ENCODE data around the gene SPRED1. TPM values are rescaled to one million over a fixed set of nuclear protein-coding genes. Genes with fewer than 3 reads are reported as not detected.
A peak's percentile ranks its signal among the peaks of the same experiment; 100 is the strongest.
"Not testable (repeated sequence)": the region's sequence is repeated elsewhere in the genome, so short reads cannot be mapped to it uniquely, and the experiment has no call there.

The SPRED1 gene
- total RNA-seq, 1 experiment from 2014 or later, result 12.0 TPM

- Histone ChIP-seq H3K36me3 (no peaks in the 10 kb centered on the region), H3K9me3 (no peaks in the 10 kb centered on the region), H3K4me3 (no peak overlapping the region), H3K27me3 (no peaks in the 10 kb centered on the region)
- DNase-seq, result peak; percentile 15
Measured at GRCh38 chr15:38226608-38227266, 25.9 kb upstream of the SPRED1 start.

- Histone ChIP-seq H3K9me3 (no peaks in the 10 kb centered on the region), H3K4me3 (no peak overlapping the region), H3K27me3 (no peaks in the 10 kb centered on the region), H3K36me3 (no peaks in the 10 kb centered on the region)
- no peak for DNase-seq
Measured at GRCh38 chr15:38227941-38228340, 24.7 kb upstream of the SPRED1 start.

- H3K27me3 ChIP-seq, result no peaks in the 10 kb centered on the region
- no peaks in the 10 kb centered on the region for H3K36me3 ChIP-seq
- no peak for DNase-seq
- no peaks in the 10 kb centered on the region for H3K9me3 ChIP-seq
- no peak overlapping the region for H3K4me3 ChIP-seq
Measured at GRCh38 chr15:38228618-38229017, 24.0 kb upstream of the SPRED1 start.

- H3K9me3 ChIP-seq, result no peaks in the 10 kb centered on the region
- no peak for DNase-seq
- H3K36me3 ChIP-seq, result no peaks in the 10 kb centered on the region
Measured at GRCh38 chr15:38229705-38230310, 22.8 kb upstream of the SPRED1 start.

GRCh38 chr15:38231436-38231835, 21.2 kb upstream of the SPRED1 start:
- H3K9me3 ChIP-seq, result no peaks in the 10 kb centered on the region
- H3K36me3 ChIP-seq, result no peaks in the 10 kb centered on the region
- no peak overlapping the region for H3K4me3 ChIP-seq
- no peaks in the 10 kb centered on the region for H3K27me3 ChIP-seq
- DNase-seq, result no peak

More at GRCh38 chr15:38229705-38230310, 22.8 kb upstream of the SPRED1 start:
- Histone ChIP-seq H3K4me3 (no peak overlapping the region), H3K27me3 (no peaks in the 10 kb centered on the region)

GRCh38 chr15:38237021-38237420, 15.6 kb upstream of the SPRED1 start:
- not testable (repeated sequence) for H3K27me3 ChIP-seq, H3K9me3 ChIP-seq, H3K4me3 ChIP-seq, H3K36me3 ChIP-seq, DNase-seq

GRCh38 chr15:38238311-38238710, 14.3 kb upstream of the SPRED1 start:
- Histone ChIP-seq H3K9me3 (no peaks in the 10 kb centered on the region), H3K4me3 (no peak overlapping the region), H3K36me3 (no peaks in the 10 kb centered on the region), H3K27me3 (no peaks in the 10 kb centered on the region; the same call in 1 of the 2 replicates)
- no peak for DNase-seq

GRCh38 chr15:38242055-38242454, 10.6 kb upstream of the SPRED1 start:
- H3K36me3 ChIP-seq, result no peaks in the 10 kb centered on the region
- no peaks in the 10 kb centered on the region for H3K9me3 ChIP-seq
- H3K27me3 ChIP-seq, result no peaks in the 10 kb centered on the region; the same call in 1 of the 2 replicates
- H3K4me3 ChIP-seq, result no peak overlapping the region
- no peak for DNase-seq

- H3K4me3 ChIP-seq, result no peak overlapping the region
- no peaks in the 10 kb centered on the region; the same call in 1 of the 2 replicates for H3K27me3 ChIP-seq
- no peak for DNase-seq
- H3K9me3 ChIP-seq, result no peaks in the 10 kb centered on the region
- H3K36me3 ChIP-seq, result no peaks in the 10 kb centered on the region
Measured at GRCh38 chr15:38243278-38244055, 9.2 kb upstream of the SPRED1 start.

GRCh38 chr15:38247336-38247735, 5.3 kb upstream of the SPRED1 start:
- Histone ChIP-seq H3K4me3 (no peak overlapping the region), H3K36me3 (no peaks in the 10 kb centered on the region), H3K27me3 (no peaks in the 10 kb centered on the region; the same call in 1 of the 2 replicates), H3K9me3 (no peaks in the 10 kb centered on the region)
- no peak for DNase-seq

GRCh38 chr15:38253351-38253781, 730 bp downstream of the SPRED1 start:
- DNase-seq, result peak; percentile 19
- Histone ChIP-seq H3K27me3 (no peaks in the 10 kb centered on the region), H3K36me3 (no peaks in the 10 kb centered on the region), H3K4me3 (peak overlapping the region; percentile 68), H3K9me3 (no peaks in the 10 kb centered on the region)

GRCh38 chr15:38254051-38254883, 1.6 kb downstream of the SPRED1 start:
- Histone ChIP-seq H3K27me3 (no peaks in the 10 kb centered on the region), H3K36me3 (no peaks in the 10 kb centered on the region), H3K4me3 (peak overlapping the region; percentile 68), H3K9me3 (no peaks in the 10 kb centered on the region)
- peak; percentile 29 for DNase-seq

- no peaks in the 10 kb centered on the region for H3K36me3 ChIP-seq
- DNase-seq, result no peak
- peak overlapping the region; percentile 68; the same call in 1 of the 2 replicates for H3K4me3 ChIP-seq
- H3K9me3 ChIP-seq, result no peaks in the 10 kb centered on the region
- no peaks in the 10 kb centered on the region for H3K27me3 ChIP-seq
Measured at GRCh38 chr15:38255690-38256089, 3.1 kb downstream of the SPRED1 start.

- no peak for DNase-seq
- Histone ChIP-seq H3K27me3 (no peaks in the 10 kb centered on the region), H3K36me3 (no peaks in the 10 kb centered on the region)
Measured at GRCh38 chr15:38257676-38258075, 5.0 kb downstream of the SPRED1 start.

GRCh38 chr15:38259134-38259533, 6.5 kb downstream of the SPRED1 start:
- H3K4me3 ChIP-seq, result no peak overlapping the region
- H3K27me3 ChIP-seq, result no peaks in the 10 kb centered on the region
- no peaks in the 10 kb centered on the region for H3K9me3 ChIP-seq
- no peaks in the 10 kb centered on the region for H3K36me3 ChIP-seq
- no peak for DNase-seq

More at GRCh38 chr15:38257676-38258075, 5.0 kb downstream of the SPRED1 start:
- Histone ChIP-seq H3K4me3 (no peak overlapping the region), H3K9me3 (no peaks in the 10 kb centered on the region)

GRCh38 chr15:38260077-38260476, 7.4 kb downstream of the SPRED1 start:
- Histone ChIP-seq H3K36me3 (no peaks in the 10 kb centered on the region), H3K27me3 (no peaks in the 10 kb centered on the region), H3K4me3 (no peak overlapping the region), H3K9me3 (no peaks in the 10 kb centered on the region)
- no peak for DNase-seq
